ENCODE data around the gene PDE4D.
"Not testable (repeated sequence)": the region's sequence is repeated elsewhere in the genome, so short reads cannot be mapped to it uniquely, and the experiment has no call there.

PDE4D gene

GRCh38 chr5:59757442-59757841 lies 136.1 kb downstream of the PDE4D start:
- TF ChIP-seq, protein P1, sequence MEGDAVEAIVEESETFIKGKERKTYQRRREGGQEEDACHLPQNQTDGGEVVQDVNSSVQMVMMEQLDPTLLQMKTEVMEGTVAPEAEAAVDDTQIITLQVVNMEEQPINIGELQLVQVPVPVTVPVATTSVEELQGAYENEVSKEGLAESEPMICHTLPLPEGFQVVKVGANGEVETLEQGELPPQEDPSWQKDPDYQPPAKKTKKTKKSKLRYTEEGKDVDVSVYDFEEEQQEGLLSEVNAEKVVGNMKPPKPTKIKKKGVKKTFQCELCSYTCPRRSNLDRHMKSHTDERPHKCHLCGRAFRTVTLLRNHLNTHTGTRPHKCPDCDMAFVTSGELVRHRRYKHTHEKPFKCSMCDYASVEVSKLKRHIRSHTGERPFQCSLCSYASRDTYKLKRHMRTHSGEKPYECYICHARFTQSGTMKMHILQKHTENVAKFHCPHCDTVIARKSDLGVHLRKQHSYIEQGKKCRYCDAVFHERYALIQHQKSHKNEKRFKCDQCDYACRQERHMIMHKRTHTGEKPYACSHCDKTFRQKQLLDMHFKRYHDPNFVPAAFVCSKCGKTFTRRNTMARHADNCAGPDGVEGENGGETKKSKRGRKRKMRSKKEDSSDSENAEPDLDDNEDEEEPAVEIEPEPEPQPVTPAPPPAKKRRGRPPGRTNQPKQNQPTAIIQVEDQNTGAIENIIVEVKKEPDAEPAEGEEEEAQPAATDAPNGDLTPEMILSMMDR (IDR thresholded peaks at IDR 0.05; ENCODE audit: low read depth, low read length) = no peak
- peak; percentile 54 for DNase-seq (ENCODE audit: low read depth, low spot score)

GRCh38 chr5:59756373-59757035 lies 137.0 kb downstream of the PDE4D start:
- TF ChIP-seq, protein P1 (IDR thresholded peaks at IDR 0.05; ENCODE audit: low read depth, low read length) = no peak
- DNase-seq (ENCODE audit: low read depth, low spot score) = no peak
- H3K4me3 ChIP-seq (ENCODE audit: low read depth, low read length) = no peak overlapping the region
- in situ Hi-C loops (cut with HindIII; ENCODE audit: low sequenced_read_pairs) = no loop called here

More at GRCh38 chr5:59757442-59757841, 136.1 kb downstream of the PDE4D start:
- H3K4me3 ChIP-seq (ENCODE audit: low read depth, low read length) = no peak overlapping the region
- in situ Hi-C loops (cut with HindIII; ENCODE audit: low sequenced_read_pairs) = no loop called here

DNA sequence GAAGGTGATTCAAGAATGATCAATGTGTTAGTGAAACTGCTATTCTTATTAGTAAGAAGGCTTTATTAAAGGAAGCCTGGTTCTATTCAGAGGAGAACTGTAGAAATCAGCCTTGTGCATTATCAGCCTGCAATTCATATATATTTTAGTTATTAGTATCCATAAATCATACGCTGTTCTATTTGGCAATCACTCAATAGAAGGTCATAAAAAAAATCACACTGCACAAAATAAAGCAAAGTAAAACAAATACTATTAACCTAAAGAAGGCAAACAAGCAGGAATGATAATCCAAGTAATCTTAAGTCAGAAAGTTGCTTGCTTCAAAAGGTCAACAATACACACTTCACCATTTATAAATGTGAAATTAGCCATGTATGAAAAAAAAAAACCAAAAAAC lies 138.1 kb downstream of the PDE4D start:
- DNase-seq (ENCODE audit: low read depth, low spot score) = no peak
- TF ChIP-seq, protein P1 (IDR thresholded peaks at IDR 0.05; ENCODE audit: low read depth, low read length) = no peak
- no peak overlapping the region for H3K4me3 ChIP-seq (ENCODE audit: low read depth, low read length)
- in situ Hi-C loops (cut with HindIII; ENCODE audit: low sequenced_read_pairs) = no loop called here

DNA sequence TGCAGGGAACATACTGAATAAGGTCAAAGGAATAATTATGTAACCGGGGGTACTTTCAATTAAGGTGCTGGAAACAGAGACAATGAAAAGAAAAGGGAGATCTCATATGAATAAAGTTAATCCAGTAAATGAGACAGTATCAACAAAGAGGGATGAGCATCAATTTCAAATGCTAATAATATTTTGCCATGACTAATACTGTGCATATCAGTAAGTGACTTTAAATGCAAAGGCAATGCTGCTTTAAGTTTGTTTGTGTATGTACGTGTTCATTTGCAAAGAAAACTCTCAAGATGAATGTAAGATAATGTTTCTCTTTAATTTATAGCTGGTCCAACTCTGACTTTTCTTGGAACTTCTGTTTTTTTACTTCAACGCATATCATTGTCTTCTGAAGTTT lies 139.9 kb downstream of the PDE4D start:
- TF ChIP-seq, protein P1 (IDR thresholded peaks at IDR 0.05; ENCODE audit: low read depth, low read length) = no peak
- in situ Hi-C loops (cut with HindIII; ENCODE audit: low sequenced_read_pairs) = no loop called here
- H3K4me3 ChIP-seq (ENCODE audit: low read depth, low read length) = no peak overlapping the region
- no peak for DNase-seq (ENCODE audit: low read depth, low spot score)

- no peak overlapping the region for H3K4me3 ChIP-seq (ENCODE audit: low read depth, low read length)
- in situ Hi-C loops (cut with HindIII; ENCODE audit: low sequenced_read_pairs) = no loop called here
- TF ChIP-seq, protein P1 (IDR thresholded peaks at IDR 0.05; ENCODE audit: low read depth, low read length) = no peak
- no peak for DNase-seq (ENCODE audit: low read depth, low spot score)
These were observed 143.6 kb downstream of the PDE4D start for GRCh38 chr5:59749782-59750520.

DNA sequence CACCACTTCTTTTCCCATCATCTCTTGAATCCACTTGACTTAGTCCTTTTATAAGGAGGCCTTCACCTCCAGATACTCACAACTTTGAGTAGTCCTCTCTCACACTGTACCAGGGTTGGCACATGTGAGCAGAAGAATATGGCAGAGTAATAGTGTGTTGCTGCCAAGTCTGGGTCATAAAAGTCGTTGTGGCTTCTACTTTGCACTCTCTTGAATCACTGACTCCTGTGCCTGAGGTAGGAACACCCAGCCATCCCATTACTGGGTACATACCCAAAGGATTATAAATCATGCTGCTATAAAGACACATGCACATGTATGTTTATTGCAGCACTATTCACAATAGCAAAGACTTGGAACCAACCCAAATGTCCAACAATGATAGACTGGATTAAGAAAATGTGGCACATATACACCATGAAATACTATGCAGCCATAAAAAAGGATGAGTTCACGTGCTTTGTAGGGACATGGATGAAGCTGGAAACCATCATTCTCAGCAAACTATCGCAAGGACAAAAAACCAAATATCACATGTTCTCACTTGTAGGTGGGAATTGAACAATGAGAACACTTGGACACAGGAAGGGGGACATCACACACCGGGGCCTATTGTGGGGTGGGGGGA lies 145.4 kb downstream of the PDE4D start:
- H3K4me3 ChIP-seq (ENCODE audit: low read depth, low read length) = not testable (repeated sequence)

More for the DNA sequence above, 145.4 kb downstream of the PDE4D start:
- in situ Hi-C loops (cut with HindIII; ENCODE audit: low sequenced_read_pairs); DNase-seq (ENCODE audit: low read depth, low spot score): not testable (repeated sequence)

Data from astrocyte of the spinal cord (primary cell).